SK-N-SH (cell line): ENCODE measurements around the gene OR14I1. TPM values are rescaled to one million over a fixed set of nuclear protein-coding genes. Genes with fewer than 3 reads are reported as not detected.
A peak's percentile ranks its signal among the peaks of the same experiment; 100 is the strongest.

Experiments used
- CTCF ChIA-PET: fragments of 300-600, 350-600 bp; formaldehyde crosslinking; extraction: SDS; loops from one replicate; lab custom pipeline; 2021; lab: Yijun Ruan, JAX
- POLR2A ChIA-PET: fragments of 350-600 bp; sonication (Branson Sonifier 250); formaldehyde crosslinking; extraction: SDS; loops from one replicate; lab custom pipeline; 2020; ENCODE audit warnings: antibody characterized with exemption, inconsistent platforms; lab: Yijun Ruan, JAX
- DNase-seq: peaks from one replicate; pipeline ENCODE4 v3.0.0; 2012
- H2AFZ ChIP-seq: fragments of 200-600 bp; sonication (generic); 2 replicates; pipeline ENCODE4 v1.8.1; 2016; ENCODE audit warnings: antibody characterized with exemption, mild to moderate bottlenecking, low read depth
- H3F3A ChIP-seq: fragments of 200-600 bp; sonication (generic); replicated peaks from 2 replicates; pipeline ENCODE3; 2016; ENCODE audit warnings: antibody characterized with exemption, mild to moderate bottlenecking; ENCODE audit not compliant: insufficient read depth
- H3K27ac ChIP-seq, 2 experiments: fragments of 200-500 bp in 1 of 2; fragments of 200-600 bp in 1 of 2; sonication (Bioruptor generic) in 1 of 2; sonication (generic), shearing (Covaris generic) in 1 of 2; 2 replicates each; pipeline versions ENCODE4 v1.5.1 to v1.6.1; 2014 to 2016; ENCODE audit warnings: low read depth in 2 of 2, inconsistent platforms in 1 of 2, low read length in 1 of 2, mild to moderate bottlenecking in 1 of 2, mixed read lengths in 1 of 2
- H3K27me3 ChIP-seq: fragments of 200-600 bp; sonication (generic), shearing (Covaris generic); 2 replicates; pipeline ENCODE4 v1.6.1; 2016; ENCODE audit warnings: mixed run types; ENCODE audit not compliant: insufficient read depth
- H3K36me3 ChIP-seq, 2 experiments: fragments of 200-500 bp in 1 of 2; fragments of 200-600 bp in 1 of 2; sonication (Bioruptor generic) in 1 of 2; sonication (generic) in 1 of 2; replicated peaks in 1 of 2; 2 replicates each; pipeline versions ENCODE3 to v1.5.1; 2014 to 2016; ENCODE audit warnings: low read length in 1 of 2, mild to moderate bottlenecking in 1 of 2; ENCODE audit not compliant: insufficient read depth in 2 of 2, control insufficient read depth in 1 of 2
- H3K4me1 ChIP-seq, 2 experiments: fragments of 200-500 bp in 1 of 2; fragments of 200-600 bp in 1 of 2; sonication (Bioruptor generic) in 1 of 2; sonication (generic), shearing (Covaris generic) in 1 of 2; 2 replicates each; pipeline versions ENCODE4 v1.5.1 to v1.6.1; 2014 to 2016; ENCODE audit warnings: low read depth in 1 of 2, low read length in 1 of 2, mixed run types in 1 of 2; ENCODE audit not compliant: insufficient read depth in 2 of 2, control insufficient read depth in 1 of 2
- H3K4me2 ChIP-seq: fragments of 200-600 bp; sonication (generic), shearing (Covaris generic); 2 replicates; pipeline ENCODE4 v1.6.1; 2017; ENCODE audit warnings: mixed run types
- H3K4me3 ChIP-seq, 2 experiments: fragments of 200-500 bp in 1 of 2; fragments of 200-600 bp in 1 of 2; sonication (Bioruptor generic) in 1 of 2; sonication (generic), shearing (Covaris generic) in 1 of 2; 2 replicates each; pipeline versions ENCODE4 v1.5.1 to v1.8.1; 2014 to 2016; ENCODE audit warnings: low read depth in 2 of 2, inconsistent platforms in 1 of 2, low read length in 1 of 2, mild to moderate bottlenecking in 1 of 2, mixed read lengths in 1 of 2, moderate library complexity in 1 of 2
- H3K79me2 ChIP-seq: fragments of 200-600 bp; sonication (generic); 2 replicates; pipeline ENCODE4 v1.8.1; 2017; ENCODE audit warnings: mild to moderate bottlenecking; ENCODE audit not compliant: insufficient read depth
- H3K9ac ChIP-seq: fragments of 200-600 bp; sonication (generic); 2 replicates; pipeline ENCODE4 v1.6.1; 2017; ENCODE audit warnings: mixed run types
- H3K9me2 ChIP-seq: fragments of 200-600 bp; sonication (generic); 2 replicates; pipeline ENCODE4 v1.6.1; 2017; ENCODE audit warnings: mixed run types
- H3K9me3 ChIP-seq: fragments of 200-600 bp; sonication (generic); 2 replicates; pipeline ENCODE4 v1.6.1; 2017; ENCODE audit warnings: mixed run types, mild to moderate bottlenecking, moderate library complexity
- H4K20me1 ChIP-seq: fragments of 200-600 bp; sonication (generic); 2 replicates; pipeline ENCODE4 v1.6.1; 2017; ENCODE audit warnings: mild to moderate bottlenecking, mixed run types; ENCODE audit not compliant: insufficient read depth
- ELF1 ChIP-seq: IDR thresholded peaks from 2 replicates; pipeline ENCODE4 v1.4.0; 2012
- EP300 ChIP-seq, 2 experiments: IDR thresholded peaks; 2 replicates each; pipeline versions ENCODE4 v1.4.0 to v1.6.1; 2012; ENCODE audit warnings: borderline replicate concordance in 1 of 2, low read depth in 1 of 2, low read length in 1 of 2
- FOXM1 ChIP-seq: IDR thresholded peaks from 2 replicates; pipeline ENCODE4 v1.4.0; 2012; ENCODE audit warnings: low read depth, mild to moderate bottlenecking
- GABPA ChIP-seq: IDR thresholded peaks from 2 replicates; pipeline ENCODE4 v1.4.0; 2012; ENCODE audit warnings: low read depth, mild to moderate bottlenecking
- GATA2 ChIP-seq: sonication (generic); formaldehyde crosslinking; IDR thresholded peaks from 2 replicates; pipeline ENCODE4 v1.5.0; 2020; ENCODE audit warnings: mild to moderate bottlenecking, missing genetic modification reagents
- JUND ChIP-seq: IDR thresholded peaks from 2 replicates; pipeline ENCODE4 v1.4.0; 2012
- MEF2A ChIP-seq: IDR thresholded peaks from 2 replicates; pipeline ENCODE4 v1.4.0; 2012; ENCODE audit warnings: low read depth, borderline replicate concordance
- RAD21 ChIP-seq: IDR thresholded peaks from 2 replicates; pipeline ENCODE4 v1.6.1; 2012; ENCODE audit warnings: mild to moderate bottlenecking, low read length
- RCOR1 ChIP-seq: fragments of 150-350 bp; IDR thresholded peaks from 2 replicates; pipeline ENCODE4 v1.6.1; 2017; ENCODE audit warnings: antibody characterized with exemption, low read length
- REST ChIP-seq: IDR thresholded peaks from 2 replicates; pipeline ENCODE4 v1.6.1; 2012; ENCODE audit warnings: mild to moderate bottlenecking, low read depth, low read length, moderate library complexity
- TAF1 ChIP-seq: IDR thresholded peaks from 2 replicates; pipeline ENCODE4 v1.6.1; 2012; ENCODE audit warnings: low read depth, mild to moderate bottlenecking, low read length, moderate library complexity, borderline replicate concordance
- WGBS: methylation state at CpG from one replicate; pipeline ENCODE4 v1.1.6; 2017; ENCODE audit warnings: low lambda C conversion rate; 5-methylcytosine and 5-hydroxymethylcytosine counted together
- polyA plus RNA-seq, 3 experiments: library from polyadenylated mRNA; depleted of rRNA; stranded (reverse); fragments of >200 nt; gene quantifications; 2 replicates each; pipeline ENCODE4 v1.2.3, GENCODE V29; 2012

OR14I1 gene
- polyA plus RNA-seq, 1 of the 3 experiments (the other 2 are of a cell fraction), result not detected

- Histone ChIP-seq H2AFZ (peak overlapping the region; percentile 25; the same call in 1 of the 2 replicates), H3K4me3 (no peak overlapping the region), H4K20me1 (no peaks in the 10 kb centered on the region), H3K4me2 (0 out of 2 replicates have a peak overlapping the region, but pooled peaks have one; percentile 29), H3K4me1 (no peaks in the 10 kb centered on the region), H3K9me2 (no peaks in the 10 kb centered on the region), H3K9me3 (no peaks in the 10 kb centered on the region), H3K27ac (no peak overlapping the region), H3K9ac (no peak overlapping the region), H3K79me2 (no peaks in the 10 kb centered on the region), H3F3A (peaks cover 9% of the 10 kb centered on the region), H3K36me3 (no peaks in the 10 kb centered on the region), H3K27me3 (0 out of 2 replicates have a peak, but pooled peaks cover 2% of the 10 kb centered on the region)
- 17% methylated on average over 5 of the region's 5 CpGs for WGBS
- ChIA-PET CTCF (interaction anchor here (1.0 kb wide), 1 partner anchor 131 kb away, joined by 3 read pairs; no protein-coding TSS in a partner anchor), POLR2A (no interaction called here)
- TF ChIP-seq RCOR1 (no peak), REST (no peak), MEF2A (no peak), TAF1 (no peak), RAD21 (no peak), GATA2 (no peak), JUND (no peak), EP300 (IDR thresholded peaks at IDR 0.05; ENCODE audit: borderline replicate concordance in 1 of 2, low read depth in 1 of 2, low read length in 1 of 2) (no peak), GABPA (no peak), FOXM1 (no peak)
- no peak for DNase-seq
Observed at GRCh38 chr1:248751142-248751541, 48.6 kb upstream of the OR14I1 start.

DNA sequence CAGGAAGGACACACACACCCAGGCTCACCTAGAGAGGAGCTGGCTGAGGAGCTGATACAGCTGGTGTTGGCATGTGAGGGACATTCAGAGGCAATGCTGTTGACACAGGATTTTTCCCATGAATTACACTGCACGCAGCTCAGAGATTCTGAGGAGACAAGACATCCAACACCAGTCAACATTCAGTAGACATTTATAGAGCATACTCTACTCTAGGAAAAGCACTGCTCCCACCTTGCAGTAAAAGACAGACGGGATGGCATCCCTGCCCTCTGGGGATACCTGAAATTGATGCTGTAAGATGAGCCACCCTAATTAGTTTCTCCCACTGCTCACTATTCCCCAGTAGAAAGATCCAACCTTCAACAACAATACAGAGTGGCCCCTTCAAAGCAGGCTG lies 47.9 kb upstream of the OR14I1 start:
- Histone ChIP-seq H3K9me2 (no peaks in the 10 kb centered on the region), H3K36me3 (no peaks in the 10 kb centered on the region), H4K20me1 (no peaks in the 10 kb centered on the region), H3K4me1 (no peaks in the 10 kb centered on the region), H3K9ac (no peak overlapping the region), H3K79me2 (no peaks in the 10 kb centered on the region), H3F3A (peaks cover 9% of the 10 kb centered on the region), H3K4me2 (peak overlapping the region; percentile 50; the same call in 1 of the 2 replicates), H2AFZ (peak overlapping the region; percentile 25; the same call in 1 of the 2 replicates), H3K9me3 (no peaks in the 10 kb centered on the region), H3K27me3 (peaks cover 8% of the 10 kb centered on the region; the same call in 1 of the 2 replicates), H3K27ac (no peak overlapping the region), H3K4me3 (no peak overlapping the region)
- TF ChIP-seq ELF1, result no peak
- DNase-seq, result no peak
- CTCF ChIA-PET, result interaction anchor here (1.0 kb wide), 1 partner anchor 131 kb away, joined by 3 read pairs; no protein-coding TSS in a partner anchor
- WGBS, result 54% methylated on average over 1 of the region's 2 CpGs
- POLR2A ChIA-PET, result no interaction called here
